ENCODE measurements around the gene DCAF8.
A peak's percentile ranks its signal among the peaks of the same experiment; 100 is the strongest.

Gene DCAF8

GRCh38 chr1:160271025-160271424 is 8.7 kb upstream of the DCAF8 start:
- DNase-seq = no peak
- in situ Hi-C loops (cut with HindIII; ENCODE audit: low pct_ligation_motif_present, low pct_unique_long_range_greater_than_20kb, low sequenced_read_pairs) = no loop called here

GRCh38 chr1:160267284-160267991 is 5.1 kb upstream of the DCAF8 start:
- in situ Hi-C loops (cut with HindIII; ENCODE audit: low pct_ligation_motif_present, low pct_unique_long_range_greater_than_20kb, low sequenced_read_pairs) = no loop called here
- no peak for DNase-seq

GRCh38 chr1:160264795-160265307 is 2.5 kb upstream of the DCAF8 start:
- in situ Hi-C loops (cut with HindIII; ENCODE audit: low pct_ligation_motif_present, low pct_unique_long_range_greater_than_20kb, low sequenced_read_pairs) = no loop called here

GRCh38 chr1:160261556-160261892 is 825 bp downstream of the DCAF8 start:
- in situ Hi-C loops (cut with HindIII; ENCODE audit: low pct_ligation_motif_present, low pct_unique_long_range_greater_than_20kb, low sequenced_read_pairs) = no loop called here
- DNase-seq = peak; percentile 74

More at GRCh38 chr1:160264795-160265307, 2.5 kb upstream of the DCAF8 start:
- DNase-seq = no peak

GRCh38 chr1:160260406-160261382 is 1.7 kb downstream of the DCAF8 start:
- DNase-seq = peak; percentile 72
- in situ Hi-C loops (cut with HindIII; ENCODE audit: low pct_ligation_motif_present, low pct_unique_long_range_greater_than_20kb, low sequenced_read_pairs) = no loop called here

GRCh38 chr1:160258177-160258798 is 4.1 kb downstream of the DCAF8 start:
- DNase-seq = no peak
- in situ Hi-C loops (cut with HindIII; ENCODE audit: low pct_ligation_motif_present, low pct_unique_long_range_greater_than_20kb, low sequenced_read_pairs) = no loop called here

- in situ Hi-C loops (cut with HindIII; ENCODE audit: low pct_ligation_motif_present, low pct_unique_long_range_greater_than_20kb, low sequenced_read_pairs) = no loop called here
- no peak for DNase-seq
These were observed 4.8 kb downstream of the DCAF8 start for GRCh38 chr1:160257411-160258015.

- in situ Hi-C loops (cut with HindIII; ENCODE audit: low pct_ligation_motif_present, low pct_unique_long_range_greater_than_20kb, low sequenced_read_pairs) = no loop called here
- peak; percentile 55 for DNase-seq
These were observed 5.8 kb downstream of the DCAF8 start for GRCh38 chr1:160256396-160257046.

- in situ Hi-C loops (cut with HindIII; ENCODE audit: low pct_ligation_motif_present, low pct_unique_long_range_greater_than_20kb, low sequenced_read_pairs) = no loop called here
- no peak for DNase-seq
These were observed 6.5 kb downstream of the DCAF8 start for GRCh38 chr1:160255781-160256300.

- peak; percentile 76 for DNase-seq
- in situ Hi-C loops (cut with HindIII; ENCODE audit: low pct_ligation_motif_present, low pct_unique_long_range_greater_than_20kb, low sequenced_read_pairs) = no loop called here
These were observed 10.4 kb downstream of the DCAF8 start for GRCh38 chr1:160251687-160252526.

- in situ Hi-C loops (cut with HindIII; ENCODE audit: low pct_ligation_motif_present, low pct_unique_long_range_greater_than_20kb, low sequenced_read_pairs) = no loop called here
- DNase-seq = no peak
These were observed 11.3 kb downstream of the DCAF8 start for GRCh38 chr1:160251011-160251410.

GRCh38 chr1:160247053-160247452 is 15.3 kb downstream of the DCAF8 start:
- no peak for DNase-seq
- in situ Hi-C loops (cut with HindIII; ENCODE audit: low pct_ligation_motif_present, low pct_unique_long_range_greater_than_20kb, low sequenced_read_pairs) = no loop called here

GRCh38 chr1:160245434-160245833 is 16.9 kb downstream of the DCAF8 start:
- in situ Hi-C loops (cut with HindIII; ENCODE audit: low pct_ligation_motif_present, low pct_unique_long_range_greater_than_20kb, low sequenced_read_pairs) = no loop called here
- no peak for DNase-seq

- in situ Hi-C loops (cut with HindIII; ENCODE audit: low pct_ligation_motif_present, low pct_unique_long_range_greater_than_20kb, low sequenced_read_pairs) = no loop called here
- no peak for DNase-seq
These were observed 18.1 kb downstream of the DCAF8 start for GRCh38 chr1:160244209-160244608.

- no peak for DNase-seq
- in situ Hi-C loops (cut with HindIII; ENCODE audit: low pct_ligation_motif_present, low pct_unique_long_range_greater_than_20kb, low sequenced_read_pairs) = no loop called here
These were observed 18.6 kb downstream of the DCAF8 start for GRCh38 chr1:160243767-160244166.

GRCh38 chr1:160239582-160240299 is 22.6 kb downstream of the DCAF8 start:
- DNase-seq = no peak
- in situ Hi-C loops (cut with HindIII; ENCODE audit: low pct_ligation_motif_present, low pct_unique_long_range_greater_than_20kb, low sequenced_read_pairs) = no loop called here

GRCh38 chr1:160238408-160238807 is 23.9 kb downstream of the DCAF8 start:
- DNase-seq = no peak
- in situ Hi-C loops (cut with HindIII; ENCODE audit: low pct_ligation_motif_present, low pct_unique_long_range_greater_than_20kb, low sequenced_read_pairs) = no loop called here
